Spleen (tissue), 7 donors: Measurements from ENCODE around the gene TYRO3.

Experiments
- POLR2A ChIP-seq, 3 donors: fragments of 450-650 bp; IDR thresholded peaks; one replicate each; pipeline ENCODE4 v1.5.1; 2017; ENCODE audit warnings: antibody characterized with exemption in 3 of 3, mild to moderate bottlenecking in 1 of 3
- POLR2AphosphoS5 ChIP-seq, 3 donors: sonication (generic); formaldehyde crosslinking; IDR thresholded peaks; one replicate each; pipeline ENCODE4 v1.5.1; 2017; ENCODE audit warnings: antibody characterized with exemption in 3 of 3
- TF ChIP-seq, protein P1 (sequence below), 11 experiments: fragments of 200-600 bp in 7 of 11; fragments of 450-650 bp in 4 of 11; sonication (generic) in 4 of 11; IDR thresholded peaks in 8 of 11; conservative IDR thresholded peaks in 3 of 11; 1 replicate in 7 of 11; 2 replicates in 4 of 11; pipeline versions ENCODE4 v1.4.0 to v1.8.0; 2016 to 2021; ENCODE audit warnings: antibody characterized with exemption in 11 of 11, inconsistent platforms in 4 of 11, mild to moderate bottlenecking in 1 of 11
- donor health status: DM: no; HTN: no; CAD: no; lungs with moderate emphysema.
- donor health status: DM: no; HTN: no; CAD: no.
- donor health status: DM: no; HTN: no; CAD: no.

GRCh38 chr15:41558400-41559238 is at the start of gene TYRO3:
- TF ChIP-seq, protein P1, sequence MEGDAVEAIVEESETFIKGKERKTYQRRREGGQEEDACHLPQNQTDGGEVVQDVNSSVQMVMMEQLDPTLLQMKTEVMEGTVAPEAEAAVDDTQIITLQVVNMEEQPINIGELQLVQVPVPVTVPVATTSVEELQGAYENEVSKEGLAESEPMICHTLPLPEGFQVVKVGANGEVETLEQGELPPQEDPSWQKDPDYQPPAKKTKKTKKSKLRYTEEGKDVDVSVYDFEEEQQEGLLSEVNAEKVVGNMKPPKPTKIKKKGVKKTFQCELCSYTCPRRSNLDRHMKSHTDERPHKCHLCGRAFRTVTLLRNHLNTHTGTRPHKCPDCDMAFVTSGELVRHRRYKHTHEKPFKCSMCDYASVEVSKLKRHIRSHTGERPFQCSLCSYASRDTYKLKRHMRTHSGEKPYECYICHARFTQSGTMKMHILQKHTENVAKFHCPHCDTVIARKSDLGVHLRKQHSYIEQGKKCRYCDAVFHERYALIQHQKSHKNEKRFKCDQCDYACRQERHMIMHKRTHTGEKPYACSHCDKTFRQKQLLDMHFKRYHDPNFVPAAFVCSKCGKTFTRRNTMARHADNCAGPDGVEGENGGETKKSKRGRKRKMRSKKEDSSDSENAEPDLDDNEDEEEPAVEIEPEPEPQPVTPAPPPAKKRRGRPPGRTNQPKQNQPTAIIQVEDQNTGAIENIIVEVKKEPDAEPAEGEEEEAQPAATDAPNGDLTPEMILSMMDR (IDR thresholded peaks at IDR 0.05 in 8 of 11, conservative IDR thresholded peaks at IDR 0.05 in 3 of 11): no peak
- TF ChIP-seq POLR2AphosphoS5 (IDR thresholded peaks at IDR 0.05) (peak in 2 of 3 donors; percentile 30 to 36), POLR2A (IDR thresholded peaks at IDR 0.05) (no peak)
